ENCODE measurements around the gene APOBEC2. TPM values are rescaled to one million over a fixed set of nuclear protein-coding genes. Genes with fewer than 3 reads are reported as not detected.
A peak's percentile ranks its signal among the peaks of the same experiment; 100 is the strongest.

Gene APOBEC2
- polyA plus RNA-seq, 2 donors, result 0.19 TPM; not detected in 1

- WGBS, 2 donors, result 0% methylated on average over 16 of the region's 16 CpGs
Measured at GRCh38 chr6:41071501-41071922, 18.5 kb downstream of the APOBEC2 start.

GRCh38 chr6:41071923-41072835 is 19.2 kb downstream of the APOBEC2 start, which contains the start of gene OARD1:
Gene OARD1 (minus strand): TSS chr6:41072356. CDS start chr6:41071634, 722 bp downstream.
- Histone ChIP-seq H3K9me3 (ENCODE audit: control insufficient read depth in 2 of 2, insufficient read depth in 1 of 2, low read depth in 1 of 2, low read length in 1 of 2) (no peaks in the 10 kb centered on the region), H3K4me1 (ENCODE audit: control insufficient read depth in 2 of 2, insufficient read depth in 2 of 2, low read length in 1 of 2) (no peaks in the 10 kb centered on the region), H3K27ac (ENCODE audit: low read depth in 2 of 2, low read length in 1 of 2) (peak within 1 kb of the TSS; percentile 100), H3K4me3 (ENCODE audit: low read depth in 1 of 2, low read length in 2 of 2) (peak within 1 kb of the TSS; percentile 82 to 91), H3K27me3 (ENCODE audit: control insufficient read depth in 1 of 2, insufficient read depth in 2 of 2, low read length in 2 of 2) (no peaks in the 10 kb centered on the region), H3K36me3 (ENCODE audit: control insufficient read depth in 2 of 2, insufficient read depth in 2 of 2, low read length in 1 of 2) (no peaks in the 10 kb centered on the region)
- WGBS, 2 donors, result 0% methylated on average over 63 of the region's 63 CpGs

More at GRCh38 chr6:41071501-41071922, 18.5 kb downstream of the APOBEC2 start:
- Histone ChIP-seq H3K4me1 (ENCODE audit: control insufficient read depth in 2 of 2, insufficient read depth in 2 of 2, low read length in 1 of 2) (no peaks in the 10 kb centered on the region), H3K9me3 (ENCODE audit: control insufficient read depth in 2 of 2, insufficient read depth in 1 of 2, low read depth in 1 of 2, low read length in 1 of 2) (no peaks in the 10 kb centered on the region), H3K4me3 (ENCODE audit: low read depth in 1 of 2, low read length in 2 of 2) (peak overlapping the region; percentile 81 to 82), H3K36me3 (ENCODE audit: control insufficient read depth in 2 of 2, insufficient read depth in 2 of 2, low read length in 1 of 2) (no peaks in the 10 kb centered on the region), H3K27ac (ENCODE audit: low read depth in 2 of 2, low read length in 1 of 2) (peak overlapping the region; percentile 100), H3K27me3 (ENCODE audit: control insufficient read depth in 1 of 2, insufficient read depth in 2 of 2, low read length in 2 of 2) (no peaks in the 10 kb centered on the region)

GRCh38 chr6:41072836-41073202 is 19.8 kb downstream of the APOBEC2 start, which contains the start of gene NFYA:
Gene NFYA (plus strand): TSS chr6:41072974. CDS start chr6:41079090, 6,116 bp downstream.
- Histone ChIP-seq H3K9me3 (ENCODE audit: control insufficient read depth in 2 of 2, insufficient read depth in 1 of 2, low read depth in 1 of 2, low read length in 1 of 2) (no peaks in the 10 kb centered on the region), H3K4me1 (ENCODE audit: control insufficient read depth in 2 of 2, insufficient read depth in 2 of 2, low read length in 1 of 2) (no peaks in the 10 kb centered on the region), H3K27me3 (ENCODE audit: control insufficient read depth in 1 of 2, insufficient read depth in 2 of 2, low read length in 2 of 2) (no peaks in the 10 kb centered on the region), H3K36me3 (ENCODE audit: control insufficient read depth in 2 of 2, insufficient read depth in 2 of 2, low read length in 1 of 2) (no peaks in the 10 kb centered on the region), H3K27ac (ENCODE audit: low read depth in 2 of 2, low read length in 1 of 2) (peak within 1 kb of the TSS; percentile 100), H3K4me3 (ENCODE audit: low read depth in 1 of 2, low read length in 2 of 2) (peak within 1 kb of the TSS; percentile 82 to 91)
- 0 to 1% methylated on average over 34 to 37 of the region's 37 CpGs for WGBS, 2 donors

- H3K36me3 ChIP-seq (ENCODE audit: control insufficient read depth in 2 of 2, insufficient read depth in 2 of 2, low read length in 1 of 2), result no peaks in the 10 kb centered on the region
- peak overlapping the region; percentile 80 to 91 for H3K4me3 ChIP-seq (ENCODE audit: low read depth in 1 of 2, low read length in 2 of 2)
- no peaks in the 10 kb centered on the region for H3K9me3 ChIP-seq (ENCODE audit: control insufficient read depth in 2 of 2, insufficient read depth in 1 of 2, low read depth in 1 of 2, low read length in 1 of 2)
- H3K4me1 ChIP-seq (ENCODE audit: control insufficient read depth in 2 of 2, insufficient read depth in 2 of 2, low read length in 1 of 2), result no peaks in the 10 kb centered on the region
- H3K27ac ChIP-seq (ENCODE audit: low read depth in 2 of 2, low read length in 1 of 2), result peak overlapping the region; percentile 99 to 100
- H3K27me3 ChIP-seq (ENCODE audit: control insufficient read depth in 1 of 2, insufficient read depth in 2 of 2, low read length in 2 of 2), result no peaks in the 10 kb centered on the region
- WGBS, 2 donors, result 0% methylated on average over 55 to 74 of the region's 74 CpGs
Measured at GRCh38 chr6:41073203-41073967, 20.4 kb downstream of the APOBEC2 start.

- no peaks in the 10 kb centered on the region for H3K4me1 ChIP-seq (ENCODE audit: control insufficient read depth in 2 of 2, insufficient read depth in 2 of 2, low read length in 1 of 2)
- peaks cover 0 to 2% of the 10 kb centered on the region in 2 donors for H3K36me3 ChIP-seq (ENCODE audit: control insufficient read depth in 2 of 2, insufficient read depth in 2 of 2, low read length in 1 of 2)
- peak overlapping the region; percentile 80 to 91 for H3K4me3 ChIP-seq (ENCODE audit: low read depth in 1 of 2, low read length in 2 of 2)
- WGBS, 2 donors, result 4% methylated on average over 11 of the region's 11 CpGs
- H3K27ac ChIP-seq (ENCODE audit: low read depth in 2 of 2, low read length in 1 of 2), result peak overlapping the region; percentile 99 to 100
- H3K27me3 ChIP-seq (ENCODE audit: control insufficient read depth in 1 of 2, insufficient read depth in 2 of 2, low read length in 2 of 2), result no peaks in the 10 kb centered on the region
- H3K9me3 ChIP-seq (ENCODE audit: control insufficient read depth in 2 of 2, insufficient read depth in 1 of 2, low read depth in 1 of 2, low read length in 1 of 2), result no peaks in the 10 kb centered on the region
Measured at GRCh38 chr6:41073968-41074691, 21.1 kb downstream of the APOBEC2 start.

GRCh38 chr6:41074692-41075436 is 21.9 kb downstream of the APOBEC2 start:
- no peaks in the 10 kb centered on the region for H3K4me1 ChIP-seq (ENCODE audit: control insufficient read depth in 2 of 2, insufficient read depth in 2 of 2, low read length in 1 of 2)
- peaks cover 0 to 2% of the 10 kb centered on the region in 2 donors for H3K36me3 ChIP-seq (ENCODE audit: control insufficient read depth in 2 of 2, insufficient read depth in 2 of 2, low read length in 1 of 2)
- peak overlapping the region in 1 of 2 donors; percentile 91 for H3K4me3 ChIP-seq (ENCODE audit: low read depth in 1 of 2, low read length in 2 of 2)
- no peaks in the 10 kb centered on the region for H3K27me3 ChIP-seq (ENCODE audit: control insufficient read depth in 1 of 2, insufficient read depth in 2 of 2, low read length in 2 of 2)
- no peaks in the 10 kb centered on the region for H3K9me3 ChIP-seq (ENCODE audit: control insufficient read depth in 2 of 2, insufficient read depth in 1 of 2, low read depth in 1 of 2, low read length in 1 of 2)
- 33 to 34% methylated on average over 11 of the region's 11 CpGs for WGBS, 2 donors
- peak overlapping the region in 1 of 2 donors; percentile 47 for H3K27ac ChIP-seq (ENCODE audit: low read depth in 2 of 2, low read length in 1 of 2)

- WGBS, 2 donors, result 75 to 79% methylated on average over 4 of the region's 4 CpGs
- no peak overlapping the region for H3K27ac ChIP-seq (ENCODE audit: low read depth in 2 of 2, low read length in 1 of 2)
- no peaks in the 10 kb centered on the region for H3K9me3 ChIP-seq (ENCODE audit: control insufficient read depth in 2 of 2, insufficient read depth in 1 of 2, low read depth in 1 of 2, low read length in 1 of 2)
- no peak overlapping the region for H3K4me3 ChIP-seq (ENCODE audit: low read depth in 1 of 2, low read length in 2 of 2)
- H3K27me3 ChIP-seq (ENCODE audit: control insufficient read depth in 1 of 2, insufficient read depth in 2 of 2, low read length in 2 of 2), result no peaks in the 10 kb centered on the region
- H3K36me3 ChIP-seq (ENCODE audit: control insufficient read depth in 2 of 2, insufficient read depth in 2 of 2, low read length in 1 of 2), result peaks cover 0 to 6% of the 10 kb centered on the region in 2 donors
- H3K4me1 ChIP-seq (ENCODE audit: control insufficient read depth in 2 of 2, insufficient read depth in 2 of 2, low read length in 1 of 2), result no peaks in the 10 kb centered on the region
Measured at GRCh38 chr6:41075651-41076626, 22.9 kb downstream of the APOBEC2 start.

GRCh38 chr6:41077536-41077935 is 24.5 kb downstream of the APOBEC2 start:
- no peak overlapping the region for H3K4me3 ChIP-seq (ENCODE audit: low read depth in 1 of 2, low read length in 2 of 2)
- H3K27ac ChIP-seq (ENCODE audit: low read depth in 2 of 2, low read length in 1 of 2), result no peak overlapping the region
- H3K36me3 ChIP-seq (ENCODE audit: control insufficient read depth in 2 of 2, insufficient read depth in 2 of 2, low read length in 1 of 2), result peaks cover 0 to 6% of the 10 kb centered on the region in 2 donors
- no peaks in the 10 kb centered on the region for H3K27me3 ChIP-seq (ENCODE audit: control insufficient read depth in 1 of 2, insufficient read depth in 2 of 2, low read length in 2 of 2)
- H3K9me3 ChIP-seq (ENCODE audit: control insufficient read depth in 2 of 2, insufficient read depth in 1 of 2, low read depth in 1 of 2, low read length in 1 of 2), result no peaks in the 10 kb centered on the region
- 60 to 66% methylated on average over 2 of the region's 2 CpGs for WGBS, 2 donors
- no peaks in the 10 kb centered on the region for H3K4me1 ChIP-seq (ENCODE audit: control insufficient read depth in 2 of 2, insufficient read depth in 2 of 2, low read length in 1 of 2)
